HuH-7.5 (cell line): Measurements from ENCODE around the gene MAGOHB.
A peak's percentile ranks its signal among the peaks of the same experiment; 100 is the strongest.
"Not testable (repeated sequence)": the region's sequence is repeated elsewhere in the genome, so short reads cannot be mapped to it uniquely, and the experiment has no call there.

Source experiments
- DNase-seq: peaks from one replicate; pipeline ENCODE4 v3.0.0; 2011; ENCODE audit warnings: low spot score

The MAGOHB gene

DNA sequence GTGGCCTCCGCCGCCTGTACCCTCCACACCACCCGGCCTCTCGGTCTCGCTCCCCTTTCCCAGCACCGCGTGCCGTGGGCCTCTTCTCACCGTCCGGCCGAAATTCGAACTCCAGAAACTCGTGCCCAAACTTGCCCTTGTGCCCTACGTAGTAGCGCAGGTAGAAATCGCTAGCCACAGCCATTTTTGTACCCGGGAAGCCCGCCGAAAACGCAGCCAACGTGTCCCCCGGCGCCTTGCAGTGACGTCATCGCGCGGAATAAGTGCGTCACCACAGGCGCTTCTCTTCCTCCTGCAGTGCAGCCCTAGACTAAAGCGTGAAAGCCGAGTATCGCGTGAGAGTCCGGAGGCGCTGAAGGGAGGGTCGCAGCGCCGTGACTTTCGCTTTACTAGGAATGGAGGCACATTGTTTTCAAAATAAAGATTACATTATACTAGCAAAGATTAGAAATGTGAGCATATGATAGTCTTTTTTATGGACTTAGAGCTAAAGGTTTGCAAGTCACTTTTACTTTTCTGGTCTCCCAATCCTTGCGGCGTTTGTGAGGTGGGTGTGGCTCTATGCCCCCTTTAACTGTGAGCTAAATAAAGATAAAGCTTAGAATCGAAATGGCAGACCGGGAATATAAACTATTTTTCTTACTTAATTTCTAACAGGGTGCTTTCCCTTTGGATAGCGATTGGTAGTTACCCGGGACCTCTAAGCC, at the start of gene MAGOHB:
Gene MAGOHB, minus strand, starts transcription at position 261 of the 707 bp plus-strand sequence. Its CDS starts 77 bp downstream, at position 184.
- peak; percentile 49 for DNase-seq

DNA sequence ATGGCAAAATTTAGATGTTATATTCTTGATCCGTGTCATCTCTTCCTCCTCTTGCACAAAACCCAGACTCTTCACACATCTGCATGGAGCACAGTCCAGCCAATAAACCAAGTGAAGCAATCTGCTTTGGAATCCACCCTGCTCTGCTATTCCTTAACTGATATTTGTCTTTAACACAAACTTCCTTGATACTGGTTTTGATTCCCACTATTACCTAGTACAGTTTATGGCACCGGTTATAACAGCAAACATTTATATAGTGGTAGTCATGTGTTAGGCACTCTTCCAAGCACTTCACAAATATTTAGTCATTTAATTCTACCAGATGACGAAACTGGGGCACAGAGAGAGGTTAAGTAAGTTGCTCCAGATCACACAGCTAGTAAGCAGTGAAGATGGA, 47.9 kb upstream of the MAGOHB start:
- no peak for DNase-seq

DNA sequence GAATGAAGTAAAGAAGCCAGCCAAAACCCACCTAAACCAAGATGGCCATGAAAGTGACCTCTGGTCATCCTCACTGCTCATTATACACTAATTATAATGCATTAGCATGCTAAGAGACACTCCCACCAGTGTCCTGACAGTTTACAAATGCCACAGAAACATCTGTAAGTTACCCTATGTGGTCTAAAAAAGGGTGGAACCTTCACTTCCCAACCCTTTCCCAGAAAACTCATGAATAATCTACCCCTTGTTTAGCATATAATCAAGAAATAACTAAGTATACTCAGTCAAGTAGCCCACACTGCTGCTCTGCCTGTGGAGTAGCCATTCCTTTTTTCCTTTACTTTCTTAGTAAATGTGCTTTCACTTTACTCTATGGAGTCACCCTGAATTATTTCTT, 40.6 kb upstream of the MAGOHB start:
- DNase-seq, result no peak

DNA sequence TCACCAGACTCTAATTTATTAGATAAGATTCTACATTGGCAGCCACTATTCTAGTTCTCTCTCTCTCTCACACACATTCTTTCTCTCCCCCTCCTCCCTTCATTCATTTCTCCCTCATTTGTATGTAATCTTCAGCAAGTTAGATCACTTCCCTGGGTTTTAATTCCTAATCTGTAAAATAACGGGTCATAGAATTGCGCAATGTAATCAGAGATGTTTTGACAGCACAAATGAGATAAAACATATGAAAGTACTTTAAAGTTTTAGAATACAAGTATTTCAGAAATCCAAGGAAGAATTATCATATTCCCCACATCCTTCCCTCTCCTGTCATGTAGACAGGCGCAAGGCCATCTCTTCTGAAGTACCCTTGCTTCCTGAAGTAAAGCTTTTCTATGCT, 38.8 kb upstream of the MAGOHB start:
- DNase-seq, result no peak

DNA sequence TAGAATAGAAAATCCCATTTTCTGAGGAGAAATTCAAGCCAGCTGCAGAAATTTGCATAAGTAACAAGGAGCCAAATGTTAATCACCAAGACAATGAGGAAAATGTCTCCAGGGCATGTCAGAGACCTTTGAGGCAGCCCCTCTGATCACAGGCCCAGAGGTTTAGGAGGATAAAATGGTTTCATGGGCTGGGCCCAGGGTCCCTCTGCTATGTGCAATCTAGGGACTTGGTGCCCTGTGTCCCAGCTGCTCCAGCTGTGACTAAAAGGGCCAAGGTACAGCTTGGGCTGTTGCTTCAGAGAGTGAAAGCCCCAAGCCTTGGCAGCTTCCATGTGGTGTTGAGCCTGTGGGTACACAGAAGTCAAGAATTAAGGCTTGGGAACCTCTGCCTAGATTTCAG, 33.2 kb upstream of the MAGOHB start:
- not testable (repeated sequence) for DNase-seq

DNA sequence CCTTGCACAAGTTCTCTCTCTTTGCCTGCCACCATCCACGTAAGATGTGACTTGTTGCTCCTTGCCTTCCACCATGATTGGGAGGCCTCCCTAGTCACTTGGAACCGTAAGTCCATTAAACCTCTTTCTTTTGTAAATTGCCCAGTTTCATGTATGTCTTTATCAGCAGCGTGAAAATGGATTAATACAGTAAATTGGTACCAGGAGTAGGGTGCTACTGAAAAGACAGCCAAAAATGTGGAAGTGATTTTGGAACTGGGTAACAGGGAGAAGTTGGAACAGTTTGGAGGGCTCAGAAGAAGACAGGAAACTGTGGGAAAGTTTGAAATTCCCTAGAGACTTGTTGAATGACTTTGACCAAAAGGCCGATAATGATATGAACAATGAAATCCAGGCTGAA, 32.5 kb upstream of the MAGOHB start:
- no peak for DNase-seq

DNA sequence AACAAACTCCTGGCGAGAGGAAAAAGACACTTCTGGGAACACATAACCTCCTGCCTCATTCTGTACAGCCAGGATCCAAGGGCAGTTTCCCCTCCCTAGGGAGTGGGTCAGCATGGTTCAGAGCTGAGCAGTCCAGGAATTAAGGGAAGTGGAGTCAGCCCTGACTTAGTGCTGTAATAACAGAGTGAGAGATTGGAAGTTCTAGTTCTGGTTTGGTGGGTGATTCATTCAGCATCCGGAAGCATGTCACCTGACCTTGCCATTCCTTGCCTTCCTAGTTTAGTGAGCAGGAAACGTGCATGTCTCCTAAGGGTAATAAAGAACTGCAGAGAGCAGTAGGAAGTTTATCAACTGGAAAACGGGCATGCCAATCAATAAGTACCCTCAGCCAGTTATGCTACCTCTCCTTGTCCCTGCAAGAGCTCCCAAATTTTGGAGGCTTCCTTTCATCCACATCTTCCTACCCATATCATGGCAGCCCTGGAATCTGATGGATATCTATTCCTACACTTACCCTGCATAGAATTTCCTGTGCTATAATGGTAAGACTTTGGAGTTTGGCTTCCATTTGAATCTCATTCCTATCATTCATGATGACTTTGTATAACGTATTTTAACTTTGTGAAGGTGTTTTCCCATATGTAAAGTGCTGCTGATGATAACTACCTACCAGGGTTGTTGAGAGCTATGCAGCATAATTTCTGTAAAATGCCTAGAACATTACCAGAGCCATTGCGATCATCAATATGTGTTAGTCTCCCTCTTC, 28.5 kb upstream of the MAGOHB start:
- no peak for DNase-seq

DNA sequence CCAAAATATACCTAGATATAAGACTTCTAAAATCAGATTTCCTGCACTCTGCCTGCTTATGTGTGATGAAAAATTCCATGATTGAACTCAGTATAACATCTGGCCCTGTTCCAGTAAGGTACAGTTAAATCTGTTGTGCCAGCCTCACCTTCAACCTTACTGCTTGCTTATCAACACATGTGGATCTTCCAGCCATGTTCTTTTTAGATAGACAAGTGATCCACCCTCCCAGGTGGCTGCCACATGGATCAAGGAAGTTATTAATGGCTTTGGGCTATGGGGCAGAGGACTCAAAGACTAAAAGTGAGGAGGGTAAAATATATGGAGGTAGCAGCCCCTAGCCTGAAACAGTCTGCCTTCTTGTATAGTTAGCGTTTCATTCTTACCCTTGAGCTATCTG, 25.3 kb upstream of the MAGOHB start:
- DNase-seq, result no peak

DNA sequence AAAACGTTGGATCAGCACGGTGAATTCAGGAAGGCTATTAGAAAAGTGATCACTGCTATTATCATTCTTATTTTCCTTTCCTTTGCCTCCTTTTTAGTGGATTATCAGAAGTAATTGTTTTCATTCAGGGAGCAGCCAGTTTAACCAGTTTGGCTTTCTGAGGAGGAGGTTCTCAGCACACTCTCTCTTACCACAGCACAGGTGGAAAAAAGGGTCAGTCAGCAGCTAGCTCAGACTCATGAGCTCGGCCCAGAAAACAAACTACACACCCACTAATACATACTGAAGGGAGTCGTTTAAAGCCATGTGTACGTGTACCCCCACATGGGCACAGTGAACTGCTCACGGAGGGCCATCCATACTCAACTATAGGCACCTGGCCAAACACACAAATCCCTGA, 23.2 kb upstream of the MAGOHB start:
- no peak for DNase-seq

DNA sequence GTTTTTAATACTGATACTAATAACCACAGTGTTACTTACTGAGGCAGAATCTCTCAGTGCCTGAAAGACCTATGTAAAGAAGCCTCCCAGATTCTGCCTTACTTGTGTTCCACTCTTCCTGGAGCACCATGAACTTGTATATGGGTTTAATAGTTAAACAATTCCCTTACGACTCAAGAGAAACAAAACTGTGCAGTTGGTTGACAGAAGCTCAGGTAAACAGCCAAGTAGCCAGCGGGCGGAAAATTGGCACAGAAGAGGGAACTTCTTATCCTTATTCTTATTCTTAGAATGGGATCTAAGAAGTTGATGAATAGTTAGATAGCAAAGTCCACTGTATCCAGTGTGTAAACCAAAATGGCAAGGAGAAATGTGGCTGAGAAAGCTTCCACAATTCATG, 22.7 kb upstream of the MAGOHB start:
- DNase-seq, result no peak

DNA sequence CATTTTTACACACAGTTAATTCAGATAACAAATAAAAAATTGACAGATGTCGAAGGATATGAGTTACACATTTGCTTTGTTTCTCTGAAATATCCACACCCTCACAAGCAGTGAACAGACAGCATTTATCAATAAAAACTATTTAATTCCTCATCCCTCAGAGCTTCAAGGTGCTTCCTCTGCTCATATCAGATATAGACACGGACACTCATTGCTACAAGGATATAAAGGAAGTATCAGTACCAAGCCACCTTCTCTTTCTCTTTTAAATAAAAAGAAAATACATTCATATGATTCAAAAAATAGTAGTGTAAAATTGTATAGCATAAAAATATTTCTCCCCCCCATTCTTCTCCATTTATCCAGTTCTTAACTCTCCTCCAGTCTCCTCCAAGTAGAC, 21.9 kb upstream of the MAGOHB start:
- DNase-seq, result no peak

DNA sequence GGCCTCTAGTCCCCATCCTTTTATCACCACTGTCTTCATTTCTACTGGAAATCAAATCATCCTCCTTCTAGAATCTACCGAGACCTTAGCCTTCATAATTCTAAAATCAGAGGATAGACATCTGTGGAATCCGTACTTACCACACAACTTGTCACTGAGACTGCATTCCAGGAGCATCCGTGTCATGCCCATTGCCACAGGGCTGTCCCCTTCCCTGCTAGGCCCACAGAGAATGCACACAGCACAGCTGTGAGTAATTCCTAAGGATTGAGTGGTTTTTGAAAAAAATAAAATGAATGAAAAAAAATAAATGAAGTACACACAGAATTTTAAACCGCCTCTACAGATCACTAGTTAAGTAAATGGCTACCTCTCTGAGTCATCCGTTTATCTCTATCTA, 21.0 kb upstream of the MAGOHB start:
- DNase-seq, result no peak

DNA sequence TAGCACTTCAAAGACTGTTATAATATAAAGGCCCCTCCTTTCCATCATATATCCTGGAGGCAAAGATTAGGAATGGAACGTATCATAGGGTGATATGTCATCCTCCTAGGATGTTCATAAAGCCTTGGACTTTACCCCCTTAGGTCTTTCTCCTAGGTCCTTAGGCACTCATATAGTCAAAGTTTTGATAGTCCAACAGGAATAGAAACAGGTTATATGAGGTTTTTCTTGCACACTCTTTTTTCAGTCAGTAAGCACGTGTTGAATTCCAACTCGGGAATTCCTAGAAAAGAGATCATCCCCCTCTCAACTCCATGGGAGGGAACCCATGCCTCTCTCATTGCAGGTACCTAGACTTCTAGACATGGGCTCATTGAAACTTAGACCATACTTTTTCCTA, 20.1 kb upstream of the MAGOHB start:
- no peak for DNase-seq

DNA sequence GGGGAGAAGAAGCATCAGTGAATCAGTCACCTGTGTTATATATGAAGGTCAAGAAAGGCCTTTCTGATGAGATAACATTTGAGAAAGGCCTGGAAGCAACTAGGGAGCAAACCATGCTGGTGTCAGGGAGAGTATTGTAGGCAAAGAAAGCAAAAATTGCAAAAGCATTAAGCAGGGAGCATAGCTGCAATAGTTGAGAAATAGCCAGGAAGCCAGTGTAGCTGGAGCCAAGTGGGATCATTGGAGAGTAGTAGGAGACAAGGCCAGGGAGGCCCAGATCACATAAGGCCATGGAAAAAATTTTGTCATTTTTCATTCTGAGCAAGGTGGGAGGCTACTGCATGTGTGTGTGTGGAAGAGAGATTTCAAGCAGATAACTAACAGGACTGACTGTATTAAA, 18.8 kb upstream of the MAGOHB start:
- DNase-seq, result no peak

DNA sequence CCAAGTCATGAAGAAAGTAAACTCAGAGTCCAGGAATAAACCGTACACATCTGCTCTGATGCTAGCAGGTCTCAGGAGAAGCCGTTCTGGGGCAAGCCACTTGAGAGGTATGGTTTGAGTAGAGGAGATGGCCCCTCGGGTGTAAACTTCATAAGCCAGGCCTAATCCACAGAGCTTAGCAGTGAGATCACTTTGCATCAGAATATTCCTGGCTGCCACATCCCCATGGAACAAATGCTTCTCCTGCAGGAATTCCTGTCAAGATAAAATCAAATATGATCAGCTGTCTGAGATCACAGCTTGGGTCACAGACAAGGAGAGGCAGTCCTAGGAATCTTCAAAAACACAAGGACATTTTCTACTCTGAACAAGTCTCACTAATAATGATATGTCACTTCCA, 11.2 kb upstream of the MAGOHB start:
- DNase-seq, result no peak

DNA sequence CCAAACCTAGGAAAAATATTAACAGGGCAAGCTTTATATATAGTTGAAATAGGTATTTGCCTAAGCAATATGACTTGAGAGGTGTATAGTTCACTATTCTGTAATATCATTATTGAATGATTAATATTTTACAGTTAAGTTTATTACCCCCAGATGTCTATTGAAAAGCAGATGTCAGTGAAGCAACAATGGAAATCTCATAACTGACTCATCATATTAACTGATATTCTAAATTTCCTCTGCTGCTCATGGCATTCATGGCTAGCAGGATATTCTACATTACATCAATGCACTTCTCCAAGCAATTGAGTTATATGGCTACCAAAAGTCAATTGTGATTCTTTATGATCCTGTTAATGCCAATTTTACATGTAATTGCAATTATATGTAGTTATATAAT, 9.7 kb upstream of the MAGOHB start:
- DNase-seq, result no peak

DNA sequence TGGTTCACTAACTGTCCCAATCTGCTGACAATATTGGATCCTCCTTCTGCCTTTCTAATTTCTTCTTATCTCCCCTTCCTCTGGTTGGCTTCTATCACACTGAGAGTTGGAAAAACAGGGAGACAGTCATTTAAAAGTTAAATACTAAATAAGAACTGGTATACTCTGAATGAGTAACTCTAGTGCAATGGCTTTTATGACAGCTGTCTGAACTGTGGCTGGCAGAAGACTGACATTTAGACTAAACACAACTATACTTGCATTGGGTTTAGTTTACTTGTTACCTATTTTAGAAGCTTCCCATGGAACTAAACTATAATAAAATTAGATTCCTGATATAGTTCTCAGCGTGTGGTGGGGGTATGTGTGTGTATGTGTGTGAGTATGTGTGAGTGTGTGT, 7.9 kb upstream of the MAGOHB start:
- no peak for DNase-seq

DNA sequence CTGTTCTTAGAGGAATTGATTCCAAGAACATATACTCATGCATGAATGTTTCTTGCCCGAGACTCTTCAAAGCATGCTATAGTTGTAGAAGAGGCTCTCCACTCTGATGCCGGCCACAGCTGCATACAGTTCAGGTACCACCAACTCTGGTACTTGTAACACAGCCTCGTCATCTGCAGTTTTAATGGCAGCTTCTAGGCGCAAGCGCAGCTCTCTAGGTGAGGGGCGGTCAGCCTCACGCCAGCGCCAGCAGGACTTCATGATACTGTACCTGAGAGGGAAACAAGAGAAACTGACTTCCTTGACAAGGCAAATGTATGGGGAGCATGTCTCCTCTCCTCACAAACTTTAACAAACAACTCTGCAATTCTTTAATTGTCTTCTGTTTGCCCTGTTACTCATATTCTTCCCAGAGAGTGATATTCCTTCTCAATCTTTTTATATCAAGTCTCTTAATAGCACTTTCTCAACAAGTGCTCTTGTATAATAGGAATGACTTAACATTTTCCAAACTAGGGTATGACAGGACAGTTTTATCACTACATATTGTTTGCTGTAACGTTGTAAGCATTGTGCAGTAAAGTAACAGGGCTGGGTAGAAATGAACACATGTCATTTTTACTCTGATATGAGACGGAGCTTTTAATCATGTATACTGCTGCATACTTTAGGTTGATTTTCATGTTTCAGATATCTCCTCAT, 6.8 kb upstream of the MAGOHB start:
- DNase-seq, result no peak

DNA sequence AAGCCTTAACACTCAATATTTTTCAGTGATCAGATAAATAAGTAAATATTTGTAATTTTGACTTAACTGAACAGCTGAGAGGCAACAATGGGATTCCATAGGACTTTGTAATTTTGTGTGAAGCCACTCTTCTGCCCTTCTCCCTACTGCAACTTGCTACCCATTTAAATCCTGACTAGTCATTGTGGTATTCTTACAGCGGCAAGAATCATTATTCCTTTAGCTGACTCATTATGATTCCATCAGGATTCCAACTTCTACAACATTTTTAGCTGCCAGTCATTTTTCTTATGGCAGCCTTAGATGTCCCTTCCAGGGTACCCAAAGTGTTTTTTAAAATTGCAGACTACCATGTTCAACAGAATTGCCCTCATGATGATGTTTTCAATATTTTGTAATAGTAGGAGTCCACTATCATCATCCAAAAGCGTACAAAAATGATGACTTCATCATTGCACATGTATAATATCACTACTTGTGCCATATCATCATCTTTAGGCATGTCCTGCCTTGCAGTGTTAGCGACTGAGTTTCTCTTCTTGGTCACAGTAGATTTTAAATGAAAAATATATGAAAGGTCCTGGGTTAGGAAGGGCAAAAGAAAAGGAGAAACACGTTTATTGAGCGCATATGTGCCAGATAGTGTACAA, 5.1 kb upstream of the MAGOHB start:
- no peak for DNase-seq

DNA sequence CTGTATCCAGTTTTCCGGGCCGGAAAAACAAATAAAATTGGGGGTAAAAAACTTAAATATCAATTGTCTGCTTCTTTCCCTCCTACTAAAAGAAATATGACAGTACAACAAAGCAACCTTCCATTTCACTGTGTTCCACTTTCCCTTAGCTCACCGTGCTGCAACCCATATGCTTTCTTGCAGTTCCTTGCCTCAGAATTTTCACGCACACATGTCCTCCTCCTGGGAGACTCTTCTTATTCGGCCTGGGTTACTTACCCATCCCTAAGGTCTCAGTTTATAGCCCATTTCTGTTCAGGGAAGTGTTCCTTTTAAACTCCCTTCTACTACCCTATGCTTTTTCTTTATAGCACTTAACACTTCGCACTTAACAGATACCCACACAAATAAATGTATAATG, 4.5 kb upstream of the MAGOHB start:
- DNase-seq, result no peak

DNA sequence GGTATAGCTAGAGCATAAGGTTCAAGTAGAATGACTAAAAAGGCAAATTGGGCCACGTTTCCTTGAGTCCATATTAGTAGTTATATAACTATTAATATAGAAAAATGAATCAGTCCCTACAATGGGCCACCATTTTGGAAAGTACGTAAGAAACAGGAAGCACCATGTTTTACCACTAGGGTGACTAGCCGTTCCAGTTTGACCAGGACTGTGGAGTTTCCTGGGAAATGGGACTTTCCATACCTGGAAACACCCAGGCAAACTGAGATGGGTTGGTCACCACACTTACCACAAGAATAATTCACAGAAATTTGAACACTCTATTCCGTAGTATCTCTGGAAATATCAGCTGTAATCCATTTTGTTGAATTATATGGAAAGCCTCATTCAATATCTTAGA, 2.1 kb upstream of the MAGOHB start:
- no peak for DNase-seq

DNA sequence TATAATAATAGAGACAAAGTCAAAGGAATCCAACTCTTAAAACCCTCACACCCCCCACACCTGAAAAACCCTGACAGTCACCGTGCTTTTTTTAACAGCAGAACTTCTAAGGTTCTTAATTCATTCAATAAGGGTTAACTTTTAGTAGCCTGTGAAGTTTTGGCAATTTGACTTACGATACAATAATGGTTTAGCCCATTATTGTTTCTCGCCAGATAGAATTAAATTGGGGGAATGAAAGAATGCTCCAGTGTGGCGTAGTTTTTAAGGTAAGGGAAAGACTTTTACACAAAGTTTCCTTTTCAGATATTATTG, 604 bp upstream of the MAGOHB start:
- DNase-seq, result no peak

DNA sequence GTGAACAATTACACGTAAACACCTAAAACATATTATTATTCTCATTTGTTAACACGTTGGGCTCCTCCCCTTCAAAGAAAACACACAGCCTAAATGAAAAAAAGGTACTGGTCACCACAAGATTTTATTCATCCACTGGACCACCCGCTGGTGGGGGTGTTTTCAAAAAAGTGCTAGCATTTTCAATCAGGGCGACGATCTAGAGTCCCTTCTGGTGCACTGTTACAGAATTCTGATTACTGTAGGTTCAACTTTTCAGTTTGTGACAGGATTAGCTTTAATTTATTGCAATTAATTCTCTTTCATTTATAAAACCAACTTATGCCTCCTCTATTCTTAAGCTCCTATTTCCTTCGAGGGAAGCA, 443 bp downstream of the MAGOHB start:
- DNase-seq, result no peak
